Measurements from ENCODE around the gene NIPSNAP3A.

Gene NIPSNAP3A

GRCh38 chr9:104802110-104802509, 54.6 kb downstream of the NIPSNAP3A start:
- Histone ChIP-seq H3K36me3 (ENCODE audit: insufficient read depth, low read length) (no peaks in the 10 kb centered on the region), H3K4me3 (no peak overlapping the region), H3K9ac (ENCODE audit: insufficient read length) (no peak overlapping the region), H3K27ac (no peak overlapping the region), H3K9me3 (ENCODE audit: low read depth, low read length) (no peaks in the 10 kb centered on the region)
- DNase-seq (ENCODE audit: low read depth, low spot score) = no peak
- no peak for TF ChIP-seq EZH2 (IDR thresholded peaks at IDR 0.05)
- no peak for TF ChIP-seq FOXP2 (optimal IDR thresholded peaks at IDR 0.05; ENCODE audit: control extremely low read depth, extremely low read length, insufficient read depth)
- TF ChIP-seq POLR2AphosphoS5 (IDR thresholded peaks at IDR 0.05; ENCODE audit: borderline replicate concordance, low read depth, low read length) = no peak

- no peak for DNase-seq (ENCODE audit: low read depth, low spot score)
- H3K9me3 ChIP-seq (ENCODE audit: low read depth, low read length) = no peaks in the 10 kb centered on the region
- no peak overlapping the region for H3K9ac ChIP-seq (ENCODE audit: insufficient read length)
- no peak for TF ChIP-seq POLR2AphosphoS5 (IDR thresholded peaks at IDR 0.05; ENCODE audit: borderline replicate concordance, low read depth, low read length)
- TF ChIP-seq FOXP2 (optimal IDR thresholded peaks at IDR 0.05; ENCODE audit: control extremely low read depth, extremely low read length, insufficient read depth) = no peak
- TF ChIP-seq EZH2 (IDR thresholded peaks at IDR 0.05) = no peak
- H3K27ac ChIP-seq = no peak overlapping the region
- no peaks in the 10 kb centered on the region for H3K36me3 ChIP-seq (ENCODE audit: insufficient read depth, low read length)
- no peak overlapping the region for H3K4me3 ChIP-seq
Measured at GRCh38 chr9:104802906-104803305, 55.4 kb downstream of the NIPSNAP3A start.

DNA sequence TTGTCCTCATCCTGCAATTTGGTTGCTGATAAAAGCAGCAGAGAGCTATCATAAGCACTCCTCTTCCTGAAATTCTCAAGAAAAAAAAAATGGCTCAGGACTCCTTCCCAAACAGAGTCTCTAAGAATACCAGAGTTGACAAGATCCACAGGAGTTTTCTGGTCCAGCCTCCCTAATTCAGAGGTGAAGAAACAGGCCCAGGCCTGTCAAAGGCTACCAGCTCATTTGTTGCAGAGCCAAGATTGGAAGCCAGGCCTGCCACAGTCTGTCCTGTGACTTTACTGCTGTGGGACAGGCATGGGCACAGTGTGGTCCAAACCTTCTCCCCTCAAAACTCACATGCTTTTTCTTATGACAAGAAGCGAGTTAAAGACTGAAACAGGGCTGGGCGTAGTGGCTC, 58.0 kb downstream of the NIPSNAP3A start:
- Histone ChIP-seq H3K4me3 (no peak overlapping the region), H3K36me3 (ENCODE audit: insufficient read depth, low read length) (no peaks in the 10 kb centered on the region), H3K9ac (ENCODE audit: insufficient read length) (no peak overlapping the region), H3K9me3 (ENCODE audit: low read depth, low read length) (no peaks in the 10 kb centered on the region), H3K27ac (no peak overlapping the region)
- no peak for TF ChIP-seq POLR2AphosphoS5 (IDR thresholded peaks at IDR 0.05; ENCODE audit: borderline replicate concordance, low read depth, low read length)
- no peak for TF ChIP-seq FOXP2 (optimal IDR thresholded peaks at IDR 0.05; ENCODE audit: control extremely low read depth, extremely low read length, insufficient read depth)
- TF ChIP-seq EZH2 (IDR thresholded peaks at IDR 0.05) = no peak
- no peak for DNase-seq (ENCODE audit: low read depth, low spot score)

- H3K36me3 ChIP-seq (ENCODE audit: insufficient read depth, low read length) = no peaks in the 10 kb centered on the region
- TF ChIP-seq POLR2AphosphoS5 (IDR thresholded peaks at IDR 0.05; ENCODE audit: borderline replicate concordance, low read depth, low read length) (no peak), EZH2 (IDR thresholded peaks at IDR 0.05) (no peak), FOXP2 (optimal IDR thresholded peaks at IDR 0.05; ENCODE audit: control extremely low read depth, extremely low read length, insufficient read depth) (no peak)
- H3K9me3 ChIP-seq (ENCODE audit: low read depth, low read length) = no peaks in the 10 kb centered on the region
- H3K4me3 ChIP-seq = no peak overlapping the region
- H3K9ac ChIP-seq (ENCODE audit: insufficient read length) = no peak overlapping the region
- H3K27ac ChIP-seq = no peak overlapping the region
- DNase-seq (ENCODE audit: low read depth, low spot score) = no peak
Measured at GRCh38 chr9:104808035-104808614, 60.6 kb downstream of the NIPSNAP3A start.
